ENCODE data around the gene IL25.
"Not testable (repeated sequence)": the region's sequence is repeated elsewhere in the genome, so short reads cannot be mapped to it uniquely, and the experiment has no call there.

Gene IL25

DNA sequence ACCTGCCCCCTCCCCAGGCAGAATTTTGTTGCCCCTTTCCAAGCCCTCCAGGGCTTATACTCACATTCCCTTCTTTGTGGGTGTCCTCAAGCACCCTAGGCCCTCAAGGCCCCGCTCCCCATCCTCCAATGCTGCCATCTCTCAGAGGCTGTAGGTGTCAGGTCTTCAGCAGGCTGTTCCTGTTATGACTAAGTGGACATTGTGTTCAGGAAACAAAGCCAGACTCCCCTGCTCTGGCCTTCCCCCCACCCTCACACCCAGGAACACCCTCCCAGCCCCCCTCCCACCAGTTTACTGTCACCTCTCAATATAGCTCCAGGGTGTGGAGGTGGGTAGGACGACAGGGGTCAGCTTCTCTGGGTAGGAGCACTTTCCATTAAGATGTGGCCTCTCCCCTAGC lies 36.9 kb downstream of the IL25 start:
- DNase-seq (ENCODE audit: low read depth, low spot score), result no peak

DNA sequence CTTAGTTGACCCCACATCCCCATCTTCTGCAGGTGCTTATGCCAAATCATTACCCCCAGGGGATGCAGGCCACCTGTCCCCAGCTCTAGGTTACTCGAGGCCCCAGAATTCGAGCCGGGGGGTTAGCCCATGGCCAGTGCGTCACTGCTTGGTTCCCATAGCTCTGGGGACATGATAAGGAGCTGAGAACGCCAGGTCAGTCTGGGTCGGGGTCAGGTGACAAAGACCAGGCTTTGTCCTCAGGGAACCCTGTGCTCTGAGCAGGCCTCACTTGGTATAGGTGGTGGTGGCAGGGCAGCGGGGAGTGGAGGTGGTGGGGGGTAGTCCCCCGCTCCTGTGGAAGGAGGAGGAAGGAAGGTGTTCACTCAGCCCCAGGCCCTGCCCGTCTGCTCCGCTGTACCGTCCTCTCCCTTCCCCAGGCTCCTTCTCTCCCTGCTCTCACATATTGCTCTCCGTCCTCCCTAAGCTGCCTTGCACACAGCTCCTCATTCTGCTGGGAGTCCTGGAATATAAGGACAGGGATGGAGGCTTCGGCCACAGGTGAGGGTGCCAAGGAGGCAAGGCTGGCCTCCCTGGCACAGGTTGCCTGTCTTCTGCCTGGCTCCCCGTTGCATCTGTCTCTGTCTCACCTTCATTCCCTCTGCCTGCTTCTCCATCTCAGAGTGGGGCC lies 37.5 kb downstream of the IL25 start:
- DNase-seq (ENCODE audit: low read depth, low spot score), result no peak

DNA sequence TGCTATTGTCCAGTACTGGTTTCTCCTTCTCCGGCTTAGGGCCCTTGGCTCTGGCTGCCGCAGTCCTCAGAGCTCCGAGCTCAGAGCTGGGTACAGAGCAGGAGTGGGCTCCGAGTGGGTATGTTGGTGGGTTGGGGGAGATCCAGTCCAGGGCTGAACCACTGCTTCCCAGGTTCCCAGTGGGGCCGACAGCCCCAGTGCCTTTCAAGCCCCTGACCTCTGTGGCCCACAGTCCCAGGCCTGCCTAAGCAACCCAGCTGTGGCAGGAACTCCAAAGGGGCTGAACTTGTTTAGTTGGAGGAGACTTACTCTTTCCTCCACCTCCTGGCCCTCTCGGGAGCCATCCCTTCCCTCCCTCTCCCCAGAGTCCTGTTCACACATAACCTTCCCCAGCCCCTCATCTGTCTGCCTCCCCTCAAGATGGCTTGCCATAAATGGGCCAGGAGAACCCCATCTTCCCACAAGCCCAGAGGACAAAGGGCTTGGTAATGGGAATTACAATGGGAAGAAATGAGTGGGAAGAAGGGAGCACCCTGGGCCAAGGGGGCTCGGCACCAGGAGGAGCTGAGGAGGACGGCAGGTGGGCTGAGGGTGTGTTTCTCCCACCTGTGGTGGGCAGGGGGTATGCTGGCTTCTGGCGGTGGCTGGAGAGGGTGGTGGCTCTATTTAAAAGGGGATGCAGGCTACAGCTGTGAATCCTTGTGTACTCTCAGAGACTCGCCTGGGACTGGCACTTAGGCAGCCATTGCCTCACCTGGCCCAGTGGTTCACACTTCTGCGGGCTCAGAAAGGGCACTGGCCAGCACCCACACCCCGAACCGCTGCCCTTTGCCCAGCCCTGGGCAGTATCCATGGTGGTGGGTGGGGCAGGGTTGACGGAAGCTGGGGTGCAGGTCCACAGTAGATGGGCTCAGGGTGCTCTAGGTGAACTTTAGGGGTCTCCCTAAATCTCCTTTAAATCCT lies 39.2 kb downstream of the IL25 start:
- no peak for DNase-seq (ENCODE audit: low read depth, low spot score)

DNA sequence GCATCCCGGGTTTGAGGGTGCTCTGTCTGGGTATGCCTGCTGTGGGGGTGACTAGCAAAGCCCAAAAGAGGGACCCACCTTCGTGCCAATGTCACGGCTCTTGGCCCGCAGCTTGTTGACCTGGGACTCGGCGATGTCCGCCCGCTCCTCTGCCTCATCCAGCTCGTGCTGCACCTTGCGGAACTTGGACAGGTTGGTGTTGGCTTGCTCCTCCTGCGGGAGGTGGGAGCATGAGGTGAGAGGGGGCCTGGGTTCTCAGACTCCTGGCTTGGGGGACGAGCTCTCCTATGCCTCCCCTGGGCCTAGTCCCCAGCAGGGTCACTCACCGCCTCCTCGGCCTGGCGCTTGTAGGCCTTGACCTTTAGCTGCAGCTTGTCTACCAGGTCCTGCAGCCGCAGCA lies 41.1 kb downstream of the IL25 start:
- DNase-seq (ENCODE audit: low read depth, low spot score), result no peak

DNA sequence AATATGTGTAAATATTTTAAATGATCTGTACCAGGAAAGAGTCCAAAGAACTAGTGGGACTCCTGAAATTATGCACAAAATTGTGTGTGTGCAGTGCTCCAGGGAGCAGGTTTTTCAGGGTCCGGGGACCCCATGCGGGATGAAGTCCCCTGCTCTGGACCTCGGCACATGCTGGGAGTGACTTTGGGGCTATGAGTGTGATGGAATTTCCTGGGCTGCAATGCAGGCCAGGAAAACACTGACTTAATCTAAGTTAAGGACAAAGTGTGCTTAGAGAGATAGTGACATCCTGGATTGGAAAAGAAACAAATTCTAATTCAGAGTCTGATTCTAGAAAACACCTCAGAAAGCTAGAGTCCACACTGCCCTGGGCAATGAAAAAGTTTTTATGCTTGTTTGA lies 41.6 kb downstream of the IL25 start:
- no peak for DNase-seq (ENCODE audit: low read depth, low spot score)

DNA sequence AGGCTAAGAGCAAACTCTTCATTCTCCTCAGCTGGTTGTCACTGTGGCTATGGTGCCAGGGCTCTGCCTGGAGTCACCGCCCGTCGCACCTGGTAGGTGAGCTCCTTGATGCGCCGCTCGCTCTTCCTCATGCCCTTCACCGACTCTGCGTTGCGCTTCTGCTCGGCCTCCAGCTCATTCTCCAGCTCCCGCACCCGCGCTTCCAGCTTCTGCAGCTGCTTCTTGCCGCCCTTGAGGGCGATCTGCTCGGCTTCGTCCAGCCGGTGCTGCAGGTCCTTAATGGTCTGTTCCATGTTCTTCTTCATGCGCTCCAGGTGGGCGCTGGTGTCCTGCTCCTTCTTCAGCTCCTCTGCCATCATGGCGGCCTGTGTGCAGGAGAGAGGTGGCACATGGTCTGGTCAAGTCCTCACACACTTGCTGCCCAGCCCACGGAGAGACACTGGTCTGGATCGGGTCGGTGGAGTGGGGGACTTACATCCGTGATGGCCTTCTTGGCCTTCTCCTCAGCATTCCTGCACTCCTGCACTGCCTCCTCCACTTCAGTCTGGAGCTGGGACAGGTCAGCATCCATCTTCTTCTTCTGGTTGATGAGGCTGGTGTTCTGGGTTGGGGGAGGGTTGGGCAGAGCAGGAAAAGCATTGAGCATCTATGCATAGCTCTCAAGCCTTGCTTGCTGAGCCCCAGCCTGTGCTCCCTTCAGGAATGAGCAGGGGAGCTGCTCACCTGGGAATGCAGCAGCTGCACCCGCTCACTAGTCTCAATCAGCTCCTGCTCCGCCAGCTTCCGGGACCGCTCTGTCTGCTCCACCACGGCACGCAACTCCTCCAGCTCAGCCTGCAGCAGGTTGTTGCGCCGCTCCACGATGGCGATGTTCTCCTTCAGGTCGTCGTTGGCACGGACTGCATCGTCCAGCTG lies 42.6 kb downstream of the IL25 start:
- no peak for DNase-seq (ENCODE audit: low read depth, low spot score)

DNA sequence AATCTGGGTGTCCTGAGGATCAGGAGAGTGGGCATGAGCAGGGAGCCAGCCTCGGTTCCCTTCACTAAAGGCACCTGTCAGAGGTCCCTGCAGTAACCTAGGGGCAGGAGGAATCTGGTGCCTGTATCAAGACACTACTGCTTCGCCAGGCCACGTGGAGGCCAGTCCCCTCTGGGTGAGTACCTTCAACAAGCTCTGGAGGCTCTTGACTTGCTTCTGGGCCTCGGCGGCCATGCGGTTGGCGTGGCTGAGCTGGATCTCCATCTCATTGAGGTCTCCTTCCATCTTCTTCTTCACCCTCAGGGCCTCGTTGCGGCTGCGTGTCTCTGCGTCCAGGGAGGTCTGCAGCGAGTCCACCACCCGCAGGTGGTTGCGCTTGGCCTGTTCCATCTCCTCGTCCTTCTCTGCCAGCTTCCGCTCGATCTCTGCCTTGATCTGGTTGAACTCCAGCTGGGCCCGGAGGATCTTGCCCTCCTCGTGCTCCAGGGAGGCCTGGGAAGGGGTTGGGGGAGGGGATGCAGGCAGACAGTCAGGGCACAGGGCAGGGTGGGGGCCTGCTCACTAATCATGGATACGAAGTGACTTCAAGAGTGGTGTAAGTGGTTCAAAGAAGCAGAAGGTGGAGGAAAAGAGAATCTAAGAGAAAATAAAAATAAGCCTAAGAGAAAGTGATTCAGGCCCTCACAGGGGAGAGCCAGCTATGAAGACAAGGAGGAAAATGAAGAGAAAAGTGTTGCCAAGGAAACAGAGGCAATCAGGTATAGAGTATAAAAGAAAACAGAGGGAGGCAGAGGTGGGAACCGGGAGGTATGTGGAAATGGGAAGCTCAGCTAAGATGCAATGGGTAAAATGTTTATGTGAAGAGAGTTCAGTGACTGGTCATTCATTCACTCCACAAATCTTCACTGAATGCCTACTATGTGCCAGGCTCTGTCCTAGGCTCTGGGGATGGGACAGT lies 43.5 kb downstream of the IL25 start:
- DNase-seq (ENCODE audit: low read depth, low spot score), result no peak

DNA sequence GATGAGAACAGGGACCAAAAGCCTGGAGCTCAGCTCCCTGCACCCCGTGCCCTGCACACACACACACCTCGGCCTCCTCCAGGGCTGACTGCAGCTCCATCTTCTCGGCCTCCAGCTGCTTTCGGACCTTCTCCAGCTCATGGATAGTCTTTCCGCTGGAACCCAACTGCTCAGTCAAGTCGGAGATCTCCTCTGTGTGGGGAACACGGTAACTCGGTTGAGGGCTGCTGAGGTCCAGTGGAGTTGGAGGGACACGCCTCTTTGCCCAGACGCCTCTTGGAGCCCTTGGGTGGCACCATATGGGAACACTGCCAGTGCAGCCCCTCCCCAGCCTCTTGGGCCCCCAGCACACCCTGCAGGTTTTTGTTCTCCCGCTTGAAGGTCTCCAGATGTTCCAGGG lies 44.2 kb downstream of the IL25 start:
- DNase-seq (ENCODE audit: low read depth, low spot score), result no peak

DNA sequence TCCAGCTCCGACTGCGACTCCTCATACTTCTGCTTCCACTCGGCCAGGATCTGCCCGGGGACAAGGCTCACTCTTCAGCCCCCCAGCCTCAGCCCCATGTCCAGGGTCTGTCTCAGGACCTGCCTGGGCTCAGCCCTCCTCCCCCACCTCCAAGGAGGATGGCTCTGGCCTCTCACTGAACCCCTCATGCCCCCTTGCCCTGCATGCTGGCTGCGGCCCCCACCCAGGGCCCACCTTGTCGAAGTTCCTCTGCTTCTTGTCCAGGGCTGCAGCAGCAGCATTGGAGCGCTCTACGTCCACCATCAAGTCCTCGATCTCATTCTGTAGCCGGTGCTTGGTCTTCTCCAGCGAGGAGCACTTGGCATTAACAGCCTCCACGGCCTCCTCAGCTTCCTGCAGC lies 44.7 kb downstream of the IL25 start:
- DNase-seq (ENCODE audit: low read depth, low spot score), result not testable (repeated sequence)

DNA sequence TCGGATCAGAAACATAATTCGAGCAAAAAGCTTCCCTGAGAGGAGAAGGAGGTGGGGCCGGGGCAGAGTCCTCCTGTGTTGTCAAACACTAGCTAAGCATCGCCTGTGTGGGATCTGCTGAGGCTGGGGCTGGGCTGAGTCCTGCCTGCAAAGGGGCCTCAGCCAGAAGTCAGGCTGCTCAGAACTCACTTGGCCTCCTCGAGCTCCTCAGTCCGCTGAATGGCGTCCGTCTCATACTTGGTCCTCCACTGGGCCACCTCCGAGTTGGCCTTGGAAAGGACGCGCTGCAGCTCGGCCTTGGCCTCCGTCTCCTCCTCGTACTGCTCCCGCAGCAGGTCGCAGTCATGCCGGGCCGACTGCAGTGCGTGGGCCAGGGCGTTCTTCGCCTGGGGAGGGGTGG lies 45.4 kb downstream of the IL25 start:
- DNase-seq (ENCODE audit: low read depth, low spot score), result no peak

DNA sequence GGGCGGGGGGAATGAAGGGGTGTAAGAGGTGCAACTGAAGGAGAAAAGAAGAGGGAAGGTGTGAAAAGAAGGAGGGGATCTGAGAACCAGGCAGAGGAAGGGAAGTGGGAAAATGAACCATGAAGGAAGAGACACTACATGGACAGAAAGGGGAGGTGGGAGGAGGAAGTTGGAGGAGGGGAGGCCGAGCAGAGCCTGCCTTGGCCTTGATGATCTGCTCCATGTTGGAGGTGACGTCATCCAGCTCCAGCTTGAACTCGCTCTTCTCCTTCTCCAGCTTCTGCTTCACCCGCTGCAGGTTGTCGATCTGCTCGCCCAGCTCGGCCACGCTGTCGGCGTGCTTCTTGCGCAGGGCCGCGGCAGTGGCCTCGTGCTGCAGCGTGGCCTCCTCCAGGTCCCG lies 47.0 kb downstream of the IL25 start:
- not testable (repeated sequence) for DNase-seq (ENCODE audit: low read depth, low spot score)

DNA sequence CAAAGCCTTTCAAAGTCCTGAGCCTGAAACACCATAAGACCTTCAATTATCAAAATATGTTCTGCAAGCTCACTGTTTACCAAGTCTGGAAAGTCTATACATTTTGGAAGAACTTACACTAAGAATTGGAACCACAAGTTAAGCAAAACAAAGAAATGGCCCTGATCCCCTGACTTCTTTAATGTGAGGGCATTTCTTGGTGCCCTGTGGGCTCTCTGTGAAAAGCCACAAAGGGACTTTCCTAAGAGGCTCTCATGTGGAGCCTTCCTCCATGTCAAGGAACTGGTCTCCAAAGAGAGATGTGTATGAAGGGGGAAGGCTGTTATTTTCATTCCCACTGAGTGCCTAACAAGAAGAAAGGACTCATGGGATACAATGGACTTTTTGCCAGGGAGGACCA lies 49.0 kb downstream of the IL25 start:
- no peak for DNase-seq (ENCODE audit: low read depth, low spot score)

DNA sequence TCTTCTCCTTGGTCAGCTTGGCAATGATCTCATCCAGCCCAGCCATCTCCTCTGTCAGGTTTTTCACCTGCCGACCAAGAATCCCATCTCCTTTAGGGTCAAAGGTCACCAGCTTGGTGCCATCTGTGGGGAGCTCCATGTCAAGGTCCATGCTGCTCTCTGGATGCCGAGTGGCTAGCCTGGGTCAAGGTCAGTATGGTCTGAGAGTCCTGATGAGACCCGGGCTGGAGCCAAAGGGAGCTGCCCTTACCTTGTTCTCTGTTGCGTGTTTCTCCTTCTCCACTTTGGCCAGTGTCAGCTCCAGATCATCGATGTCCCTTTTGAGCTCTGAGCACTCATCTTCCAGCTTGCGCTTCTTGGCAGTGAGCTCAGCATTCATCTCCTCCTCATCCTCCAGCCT lies 51.0 kb downstream of the IL25 start:
- DNase-seq (ENCODE audit: low read depth, low spot score), result no peak

DNA sequence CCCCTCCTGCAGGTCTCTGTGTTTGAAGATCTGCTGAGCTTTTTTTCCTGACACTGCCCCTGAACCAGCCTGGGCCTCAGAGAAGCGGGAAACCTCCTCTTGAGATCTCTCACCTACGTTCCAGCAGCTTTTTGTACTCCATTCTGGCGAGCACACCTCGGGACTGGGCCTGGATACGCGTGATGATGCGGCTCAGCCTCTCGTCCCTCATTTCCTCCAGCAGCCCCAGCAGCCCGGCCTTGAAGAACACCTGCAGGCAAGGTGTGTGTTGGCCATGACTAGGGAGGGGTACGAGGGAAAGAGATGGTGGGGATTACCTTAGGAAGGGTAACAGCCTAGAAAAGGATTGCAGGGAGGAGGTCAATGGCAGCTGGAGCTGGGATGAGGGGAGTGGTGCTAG lies 52.6 kb downstream of the IL25 start:
- no peak for DNase-seq (ENCODE audit: low read depth, low spot score)

DNA sequence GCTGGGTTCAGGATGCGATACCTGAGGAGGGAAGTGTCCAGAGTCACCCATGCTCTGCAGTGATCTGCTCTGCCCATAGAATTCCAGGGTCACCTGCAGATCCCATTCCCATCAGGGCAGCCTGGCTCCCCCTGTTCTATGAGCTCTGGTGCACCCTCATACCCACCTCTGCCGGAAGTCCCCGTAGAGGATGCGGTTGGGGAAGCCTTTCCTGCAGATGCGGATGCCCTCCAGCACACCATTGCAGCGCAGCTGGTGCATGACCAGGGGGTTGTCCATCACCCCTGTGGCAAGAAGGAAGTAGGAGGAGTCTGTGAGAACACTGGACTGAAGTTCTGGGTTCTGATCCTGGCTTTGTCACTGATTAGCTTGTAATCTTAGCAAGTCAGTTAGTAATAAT lies 53.2 kb downstream of the IL25 start:
- not testable (repeated sequence) for DNase-seq (ENCODE audit: low read depth, low spot score)

Measured in iPS DF 19.7 (cell line).